Right lung (tissue), 5 donors: ENCODE results near the gene TMED3. TPM values are rescaled to one million over a fixed set of nuclear protein-coding genes. Genes with fewer than 3 reads are reported as not detected.

Experiments used
- polyA plus RNA-seq, 5 donors: library from polyadenylated mRNA; unstranded; fragments of 120-200 nt; gene quantifications; one replicate each; pipeline versions ENCODE4 v1.2.1 to v1.2.3, GENCODE V29; 2013; ENCODE audit warnings: inconsistent platforms in 1 of 5, low replicate concordance in 1 of 5; ENCODE audit not compliant: insufficient read length in 5 of 5, insufficient read depth in 1 of 5

Gene TMED3
- polyA plus RNA-seq, 5 donors, result 50.2 to 69.0 (median 58.9) TPM

Other genes starting within 250 kb of the TMED3 start
- gene RASGRF1, start 220.3 kb upstream of the TMED3 start, polyA plus RNA-seq, result 10 to 100 TPM in 4 of 5 donors, 1 to 10 TPM in 1; 6.7 to 39.9 (median 20.7) TPM
- gene ANKRD34C, start 28.4 kb upstream of the TMED3 start, polyA plus RNA-seq, result under 1 TPM in 1 of 5 donors, not detected in 4; 0.03 TPM
- gene MINAR1, start 121.2 kb downstream of the TMED3 start, polyA plus RNA-seq, result under 1 TPM; 0.65 to 0.93 (median 0.68) TPM